ENCODE measurements around the gene PDGFD.
A peak's percentile ranks its signal among the peaks of the same experiment; 100 is the strongest.

Gene PDGFD

DNA sequence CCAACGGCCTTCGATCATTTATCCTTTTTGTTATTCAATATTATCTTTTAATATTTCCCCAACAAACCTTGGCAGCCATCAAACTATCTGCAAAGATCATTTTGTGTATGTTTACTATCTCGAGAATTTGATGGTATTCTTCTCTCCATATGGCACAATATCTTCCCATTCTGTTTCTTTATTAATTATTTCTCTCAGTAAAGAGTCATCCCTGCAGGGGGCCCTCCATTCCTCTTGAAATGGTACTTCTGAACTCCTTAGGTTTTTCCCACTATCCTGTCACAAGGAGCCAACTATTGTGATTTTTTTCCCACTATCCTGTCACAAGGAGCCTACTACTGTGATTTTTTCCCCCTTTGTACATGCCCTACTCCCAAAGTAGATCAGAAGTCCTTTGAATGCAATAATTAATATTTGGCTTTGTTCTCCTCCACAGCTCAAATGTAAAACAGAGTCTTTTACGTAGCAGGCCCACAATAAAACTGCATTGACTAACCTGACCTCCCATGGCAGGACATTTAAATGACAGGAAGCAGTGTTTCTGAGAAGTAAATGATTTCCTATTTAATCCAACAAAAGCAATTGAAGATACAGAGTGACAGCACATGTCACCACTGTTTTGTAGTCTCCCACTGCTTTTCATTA lies 43.3 kb downstream of the PDGFD start:
- TF ChIP-seq, protein P1, sequence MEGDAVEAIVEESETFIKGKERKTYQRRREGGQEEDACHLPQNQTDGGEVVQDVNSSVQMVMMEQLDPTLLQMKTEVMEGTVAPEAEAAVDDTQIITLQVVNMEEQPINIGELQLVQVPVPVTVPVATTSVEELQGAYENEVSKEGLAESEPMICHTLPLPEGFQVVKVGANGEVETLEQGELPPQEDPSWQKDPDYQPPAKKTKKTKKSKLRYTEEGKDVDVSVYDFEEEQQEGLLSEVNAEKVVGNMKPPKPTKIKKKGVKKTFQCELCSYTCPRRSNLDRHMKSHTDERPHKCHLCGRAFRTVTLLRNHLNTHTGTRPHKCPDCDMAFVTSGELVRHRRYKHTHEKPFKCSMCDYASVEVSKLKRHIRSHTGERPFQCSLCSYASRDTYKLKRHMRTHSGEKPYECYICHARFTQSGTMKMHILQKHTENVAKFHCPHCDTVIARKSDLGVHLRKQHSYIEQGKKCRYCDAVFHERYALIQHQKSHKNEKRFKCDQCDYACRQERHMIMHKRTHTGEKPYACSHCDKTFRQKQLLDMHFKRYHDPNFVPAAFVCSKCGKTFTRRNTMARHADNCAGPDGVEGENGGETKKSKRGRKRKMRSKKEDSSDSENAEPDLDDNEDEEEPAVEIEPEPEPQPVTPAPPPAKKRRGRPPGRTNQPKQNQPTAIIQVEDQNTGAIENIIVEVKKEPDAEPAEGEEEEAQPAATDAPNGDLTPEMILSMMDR (IDR thresholded peaks at IDR 0.05; ENCODE audit: low read depth, low read length, missing control alignments): no peak
- no peak for DNase-seq (ENCODE audit: extremely low read depth, low read depth)
- H3K4me3 ChIP-seq (replicated peaks; ENCODE audit: low read depth, low read length): no peak overlapping the region

DNA sequence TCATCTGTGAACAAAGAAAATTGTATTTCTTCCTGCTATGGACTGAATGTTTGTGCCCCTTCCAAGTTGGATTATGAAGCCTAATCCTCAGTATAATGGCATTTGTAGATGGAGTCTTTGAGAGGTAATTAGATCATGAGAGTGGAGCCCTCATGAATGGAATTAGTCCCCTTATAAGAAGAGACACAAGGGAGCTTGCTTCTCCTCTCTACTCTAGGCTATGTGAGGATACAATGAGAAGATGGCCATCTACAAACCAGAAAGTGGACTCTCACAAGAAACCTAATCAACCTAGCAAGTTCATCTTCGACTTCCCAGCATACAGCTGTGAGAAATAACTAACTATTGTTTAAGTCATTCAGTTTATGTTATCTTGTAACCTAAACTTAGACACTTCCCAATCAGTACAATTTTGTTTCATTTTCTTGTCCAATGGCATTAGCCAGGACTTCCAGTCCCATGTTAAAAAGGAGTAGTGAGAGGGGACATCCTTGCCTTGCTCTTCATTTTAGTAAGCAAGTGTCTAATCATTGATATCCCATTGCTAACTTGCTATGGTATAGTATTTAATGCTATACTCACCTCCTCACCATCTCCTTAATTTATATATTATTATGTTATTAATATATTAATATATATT lies 45.7 kb downstream of the PDGFD start:
- TF ChIP-seq, protein P1 (IDR thresholded peaks at IDR 0.05; ENCODE audit: low read depth, low read length, missing control alignments): no peak
- H3K4me3 ChIP-seq (replicated peaks; ENCODE audit: low read depth, low read length): no peak overlapping the region
- DNase-seq (ENCODE audit: extremely low read depth, low read depth): no peak

DNA sequence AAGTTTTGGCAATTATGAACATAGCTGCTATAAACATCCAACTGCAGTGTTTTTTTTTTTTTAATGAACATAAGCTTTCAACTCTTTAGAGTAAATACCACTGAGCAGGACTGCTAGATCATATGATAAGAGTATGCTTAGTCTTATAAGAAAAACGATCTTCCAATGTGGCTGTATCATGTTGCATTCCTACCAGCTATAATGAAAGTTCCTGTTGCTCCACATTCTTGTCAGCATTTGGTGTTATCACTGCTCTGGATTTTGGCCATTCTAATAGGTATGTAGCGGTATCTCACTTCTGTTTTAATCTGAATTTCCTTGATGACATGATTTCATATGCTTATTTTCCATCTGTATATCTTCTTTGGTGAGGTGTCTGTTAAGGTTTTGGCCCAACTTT lies 50.4 kb downstream of the PDGFD start:
- no peak for DNase-seq (ENCODE audit: extremely low read depth, low read depth)
- TF ChIP-seq, protein P1 (IDR thresholded peaks at IDR 0.05; ENCODE audit: low read depth, low read length, missing control alignments): no peak
- H3K4me3 ChIP-seq (replicated peaks; ENCODE audit: low read depth, low read length): no peak overlapping the region

DNA sequence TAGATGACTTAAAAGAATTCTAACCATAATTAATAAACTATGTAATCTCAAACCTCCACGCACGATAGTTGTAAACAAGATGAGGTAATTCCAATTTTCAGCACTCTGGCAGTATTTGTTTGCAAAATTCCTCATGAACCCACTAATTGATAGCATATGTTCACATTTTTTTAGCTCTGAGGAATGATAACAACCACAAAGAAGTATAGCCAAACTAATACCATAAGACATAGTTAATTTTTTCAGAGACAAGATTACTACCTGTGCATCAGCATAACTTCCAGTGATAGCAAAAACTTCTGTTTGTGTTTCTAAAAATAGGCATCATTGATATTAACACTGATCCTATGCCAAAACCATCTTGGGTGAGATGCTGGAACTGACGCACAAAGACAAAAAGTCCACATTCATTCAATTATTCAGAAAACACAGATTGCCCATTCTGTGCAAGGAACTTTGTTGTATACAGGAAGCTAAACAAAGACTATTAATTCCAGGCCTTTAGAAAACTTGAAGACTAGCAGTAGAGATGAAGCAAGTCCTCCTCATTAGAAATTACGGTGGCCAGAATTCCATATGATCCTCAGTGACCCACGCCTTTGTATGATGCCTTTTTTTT lies 57.7 kb downstream of the PDGFD start:
- peak; percentile 69 for DNase-seq (ENCODE audit: extremely low read depth, low read depth)
- TF ChIP-seq, protein P1 (IDR thresholded peaks at IDR 0.05; ENCODE audit: low read depth, low read length, missing control alignments): no peak
- no peak overlapping the region for H3K4me3 ChIP-seq (replicated peaks; ENCODE audit: low read depth, low read length)

DNA sequence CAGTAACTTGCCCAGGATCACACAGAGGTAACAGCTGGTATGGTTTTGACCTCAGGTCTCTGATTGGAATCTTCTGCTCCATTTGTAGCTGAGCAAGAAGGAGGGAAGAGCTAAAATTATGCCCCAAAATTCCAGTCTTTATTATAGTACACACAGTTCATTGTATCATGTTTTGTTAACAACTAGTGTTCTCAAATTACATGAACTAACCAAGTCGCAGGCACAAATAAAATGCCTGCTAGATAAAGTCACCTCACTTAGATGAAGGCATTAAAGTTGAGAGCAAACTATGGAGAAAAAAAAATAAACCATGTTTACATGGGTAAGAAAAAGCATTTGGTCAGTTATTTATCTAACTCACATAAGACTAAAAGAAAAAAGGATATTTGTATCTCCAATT lies 58.8 kb downstream of the PDGFD start:
- no peak overlapping the region for H3K4me3 ChIP-seq (replicated peaks; ENCODE audit: low read depth, low read length)
- TF ChIP-seq, protein P1 (IDR thresholded peaks at IDR 0.05; ENCODE audit: low read depth, low read length, missing control alignments): no peak
- no peak for DNase-seq (ENCODE audit: extremely low read depth, low read depth)

DNA sequence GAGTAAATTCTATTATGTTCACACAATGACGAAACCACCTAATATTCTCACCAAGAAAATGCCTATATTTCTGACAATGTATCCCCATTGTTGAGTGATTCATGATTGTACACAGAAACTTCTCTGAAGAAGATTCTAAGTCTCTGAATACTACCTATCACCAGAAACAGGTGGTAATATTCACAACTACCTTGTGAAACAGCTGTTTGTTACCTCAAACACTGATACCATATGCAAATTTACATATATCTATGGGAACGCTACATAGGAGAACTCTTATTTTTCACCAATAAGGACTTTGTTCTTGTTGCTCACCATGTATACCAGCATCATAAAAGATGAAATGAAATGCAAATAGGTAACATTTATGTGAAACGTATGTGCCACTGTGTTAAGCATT lies 59.3 kb downstream of the PDGFD start:
- TF ChIP-seq, protein P1 (IDR thresholded peaks at IDR 0.05; ENCODE audit: low read depth, low read length, missing control alignments): no peak

More for the DNA sequence above, 59.3 kb downstream of the PDGFD start:
- DNase-seq (ENCODE audit: extremely low read depth, low read depth): no peak
- no peak overlapping the region for H3K4me3 ChIP-seq (replicated peaks; ENCODE audit: low read depth, low read length)

Measured in HFF-Myc (cell line).